Measurements from ENCODE around the gene CAPN10. TPM values are rescaled to one million over a fixed set of nuclear protein-coding genes. Genes with fewer than 3 reads are reported as not detected.

The CAPN10 gene
- polyA plus RNA-seq, 1 experiment = 5.6 TPM

DNA sequence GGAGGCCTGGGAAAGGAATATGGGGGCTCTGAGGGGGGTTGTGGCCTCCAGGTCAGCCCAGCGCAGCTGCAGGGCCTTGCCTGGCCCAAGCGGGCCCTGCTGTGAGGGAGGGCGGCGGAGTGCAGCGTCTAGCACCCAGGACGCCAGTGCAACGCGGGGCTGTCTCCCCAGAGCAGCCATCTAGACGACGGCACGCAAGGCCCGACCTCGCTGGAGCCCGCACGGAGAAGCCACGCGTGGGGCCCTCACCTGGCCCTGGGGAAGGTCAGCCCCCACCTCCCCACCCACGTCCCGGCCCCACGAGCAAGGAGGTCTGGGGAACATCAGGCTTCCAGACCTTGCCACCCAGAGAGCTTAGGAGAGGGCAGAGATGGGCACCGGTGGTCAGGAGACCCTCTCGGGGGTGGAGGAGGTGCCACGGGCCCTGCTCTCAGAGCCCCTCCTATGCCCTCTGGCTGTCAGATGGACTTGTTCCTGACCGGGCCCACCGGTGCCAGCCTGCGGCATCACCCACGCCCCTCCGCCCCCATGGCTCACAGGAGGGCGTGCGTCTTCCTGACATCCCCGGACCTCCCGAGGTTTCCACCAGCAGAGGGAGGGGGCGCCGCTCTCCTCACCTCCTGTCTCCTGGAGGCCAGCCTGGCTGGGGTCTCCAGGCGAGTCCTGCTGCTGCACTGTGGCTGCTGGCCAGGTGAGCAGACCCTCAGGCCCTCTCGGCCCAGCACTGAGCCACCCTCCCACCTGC, 55.7 kb downstream of the CAPN10 start:
- ChIA-PET CTCF (no interaction called here), POLR2A (no interaction called here)
- H3K27ac ChIP-seq (ENCODE audit: low read depth, low read length) = no peak overlapping the region
- no peak for DNase-seq (ENCODE audit: low read depth, low spot score)
- peaks cover 5% of the 10 kb centered on the region; the same call in 1 of the 2 replicates for H3K9me3 ChIP-seq (ENCODE audit: control insufficient read depth, insufficient read depth, low read length)
- no peak overlapping the region for H3K4me3 ChIP-seq (ENCODE audit: low read depth, low read length)
- TF ChIP-seq, protein P1, sequence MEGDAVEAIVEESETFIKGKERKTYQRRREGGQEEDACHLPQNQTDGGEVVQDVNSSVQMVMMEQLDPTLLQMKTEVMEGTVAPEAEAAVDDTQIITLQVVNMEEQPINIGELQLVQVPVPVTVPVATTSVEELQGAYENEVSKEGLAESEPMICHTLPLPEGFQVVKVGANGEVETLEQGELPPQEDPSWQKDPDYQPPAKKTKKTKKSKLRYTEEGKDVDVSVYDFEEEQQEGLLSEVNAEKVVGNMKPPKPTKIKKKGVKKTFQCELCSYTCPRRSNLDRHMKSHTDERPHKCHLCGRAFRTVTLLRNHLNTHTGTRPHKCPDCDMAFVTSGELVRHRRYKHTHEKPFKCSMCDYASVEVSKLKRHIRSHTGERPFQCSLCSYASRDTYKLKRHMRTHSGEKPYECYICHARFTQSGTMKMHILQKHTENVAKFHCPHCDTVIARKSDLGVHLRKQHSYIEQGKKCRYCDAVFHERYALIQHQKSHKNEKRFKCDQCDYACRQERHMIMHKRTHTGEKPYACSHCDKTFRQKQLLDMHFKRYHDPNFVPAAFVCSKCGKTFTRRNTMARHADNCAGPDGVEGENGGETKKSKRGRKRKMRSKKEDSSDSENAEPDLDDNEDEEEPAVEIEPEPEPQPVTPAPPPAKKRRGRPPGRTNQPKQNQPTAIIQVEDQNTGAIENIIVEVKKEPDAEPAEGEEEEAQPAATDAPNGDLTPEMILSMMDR (IDR thresholded peaks at IDR 0.05; ENCODE audit: low read depth, low read length) = no peak
- H3K27me3 ChIP-seq (ENCODE audit: control insufficient read depth, insufficient read depth, low read length) = peaks cover 25% of the 10 kb centered on the region

- ChIA-PET POLR2A (no interaction called here), CTCF (no interaction called here)
- no peak overlapping the region for H3K4me3 ChIP-seq (ENCODE audit: low read depth, low read length)
- TF ChIP-seq, protein P1 (IDR thresholded peaks at IDR 0.05; ENCODE audit: low read depth, low read length) = no peak
- DNase-seq (ENCODE audit: low read depth, low spot score) = no peak
- H3K9me3 ChIP-seq (ENCODE audit: control insufficient read depth, insufficient read depth, low read length) = peaks cover 5% of the 10 kb centered on the region; the same call in 1 of the 2 replicates
- peaks cover 30% of the 10 kb centered on the region for H3K27me3 ChIP-seq (ENCODE audit: control insufficient read depth, insufficient read depth, low read length)
- no peak overlapping the region for H3K27ac ChIP-seq (ENCODE audit: low read depth, low read length)
These were observed 56.2 kb downstream of the CAPN10 start for GRCh38 chr2:240642806-240643092.

- Histone ChIP-seq H3K27me3 (ENCODE audit: control insufficient read depth, insufficient read depth, low read length) (peaks cover 32% of the 10 kb centered on the region), H3K27ac (ENCODE audit: low read depth, low read length) (no peak overlapping the region), H3K9me3 (ENCODE audit: control insufficient read depth, insufficient read depth, low read length) (peaks cover 5% of the 10 kb centered on the region; the same call in 1 of the 2 replicates), H3K4me3 (ENCODE audit: low read depth, low read length) (no peak overlapping the region)
- POLR2A ChIA-PET = no interaction called here
- TF ChIP-seq, protein P1 (IDR thresholded peaks at IDR 0.05; ENCODE audit: low read depth, low read length) = no peak
- CTCF ChIA-PET = no interaction called here
- DNase-seq (ENCODE audit: low read depth, low spot score) = no peak
These were observed 56.7 kb downstream of the CAPN10 start for GRCh38 chr2:240643093-240643810.

DNA sequence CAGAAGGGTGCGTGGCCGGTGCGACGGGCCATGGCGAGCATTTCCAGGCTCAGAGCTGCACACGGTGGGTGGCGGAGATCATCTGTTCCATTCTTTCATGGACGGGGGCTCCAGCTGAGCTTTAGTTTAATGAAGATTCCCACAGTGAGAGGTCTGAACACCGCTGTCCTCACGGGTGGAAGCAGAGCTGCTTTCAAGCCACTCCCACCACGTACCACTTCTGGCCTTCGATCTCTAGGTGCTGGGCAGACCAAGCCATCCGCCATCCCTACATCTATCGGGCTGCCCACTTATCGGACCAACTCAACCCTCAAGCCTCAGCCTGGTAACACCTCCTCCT, 57.2 kb downstream of the CAPN10 start:
- no peak for DNase-seq (ENCODE audit: low read depth, low spot score)
- no peak overlapping the region for H3K4me3 ChIP-seq (ENCODE audit: low read depth, low read length)
- POLR2A ChIA-PET = no interaction called here
- H3K9me3 ChIP-seq (ENCODE audit: control insufficient read depth, insufficient read depth, low read length) = peaks cover 5% of the 10 kb centered on the region; the same call in 1 of the 2 replicates
- TF ChIP-seq, protein P1 (IDR thresholded peaks at IDR 0.05; ENCODE audit: low read depth, low read length) = no peak
- H3K27ac ChIP-seq (ENCODE audit: low read depth, low read length) = no peak overlapping the region
- H3K27me3 ChIP-seq (ENCODE audit: control insufficient read depth, insufficient read depth, low read length) = peaks cover 34% of the 10 kb centered on the region
- CTCF ChIA-PET = no interaction called here

- H3K9me3 ChIP-seq (ENCODE audit: control insufficient read depth, insufficient read depth, low read length) = peaks cover 5% of the 10 kb centered on the region; the same call in 1 of the 2 replicates
- TF ChIP-seq, protein P1 (IDR thresholded peaks at IDR 0.05; ENCODE audit: low read depth, low read length) = no peak
- no peak for DNase-seq (ENCODE audit: low read depth, low spot score)
- no peak overlapping the region for H3K4me3 ChIP-seq (ENCODE audit: low read depth, low read length)
- no peak overlapping the region for H3K27ac ChIP-seq (ENCODE audit: low read depth, low read length)
- ChIA-PET POLR2A (no interaction called here), CTCF (no interaction called here)
- peaks cover 35% of the 10 kb centered on the region for H3K27me3 ChIP-seq (ENCODE audit: control insufficient read depth, insufficient read depth, low read length)
These were observed 57.7 kb downstream of the CAPN10 start for GRCh38 chr2:240644171-240644651.

All from AG04450 (cell line).